Right renal pelvis (tissue), 4 donors: ENCODE measurements around the gene PPEF1. TPM values are rescaled to one million over a fixed set of nuclear protein-coding genes. Genes with fewer than 3 reads are reported as not detected.

ENCODE experiments used
- DNase-seq, 4 donors: peaks; one replicate each; pipeline ENCODE4 v3.0.0-alpha.2; 2013; ENCODE audit warnings: low read depth in 4 of 4, low spot score in 3 of 4, missing footprints in 1 of 4
- polyA plus RNA-seq, 4 donors: library from polyadenylated mRNA; unstranded; fragments of 120-200 nt; gene quantifications; one replicate each; pipeline ENCODE4 v1.2.1, GENCODE V29; 2013; ENCODE audit not compliant: insufficient read length in 4 of 4

The PPEF1 gene
- polyA plus RNA-seq, 4 donors, result 0.44 to 1.0 (median 0.54) TPM

GRCh38 chrX:18874560-18875255 lies 167.3 kb downstream of the PPEF1 start:
- DNase-seq, result no peak

- no peak for DNase-seq
These were observed 167.9 kb downstream of the PPEF1 start for GRCh38 chrX:18875256-18875878.

- DNase-seq, result no peak
These were observed 170.0 kb downstream of the PPEF1 start for GRCh38 chrX:18877469-18877868.

Other genes starting within 250 kb of the PPEF1 start
- under 1 TPM; 0.06 to 0.17 (median 0.07) TPM for gene RS1, start 35.5 kb upstream of the PPEF1 start, polyA plus RNA-seq